HTR-8/SVneo (cell line): ENCODE data around the gene SPON1.
"Not testable (repeated sequence)": the region's sequence is repeated elsewhere in the genome, so short reads cannot be mapped to it uniquely, and the experiment has no call there.

ENCODE experiments used
- DNase-seq: peaks from one replicate; pipeline ENCODE4 v3.0.0; 2011; ENCODE audit warnings: low spot score, mixed read lengths; ENCODE audit not compliant: insufficient read length
- FAIRE-seq: peaks from 2 replicates; lab custom pipeline; 2011; peaks lifted over from hg19 to GRCh38; lab: Jason Lieb, UNC

Gene SPON1

DNA sequence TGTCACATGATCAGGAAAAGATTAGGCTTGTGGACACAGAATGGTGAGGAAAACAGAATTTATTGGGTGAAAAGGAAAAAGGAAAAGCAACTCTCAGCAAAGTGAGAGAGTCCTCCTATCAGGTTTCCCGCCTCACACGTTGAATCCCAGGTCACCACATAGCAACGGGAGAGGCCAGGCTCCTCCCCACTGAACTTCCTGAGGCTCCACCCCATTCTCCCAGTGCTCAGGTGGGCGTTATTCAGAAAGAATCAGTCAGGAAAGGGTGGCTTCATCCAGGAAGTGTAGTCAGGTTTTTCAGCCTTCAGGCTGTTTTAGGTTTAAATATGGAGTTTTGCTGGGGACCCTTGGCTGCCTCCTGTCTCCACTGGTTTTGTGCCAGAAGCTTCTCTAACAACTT, 66.9 kb downstream of the SPON1 start:
- DNase-seq (no peak), FAIRE-seq (no peak)

DNA sequence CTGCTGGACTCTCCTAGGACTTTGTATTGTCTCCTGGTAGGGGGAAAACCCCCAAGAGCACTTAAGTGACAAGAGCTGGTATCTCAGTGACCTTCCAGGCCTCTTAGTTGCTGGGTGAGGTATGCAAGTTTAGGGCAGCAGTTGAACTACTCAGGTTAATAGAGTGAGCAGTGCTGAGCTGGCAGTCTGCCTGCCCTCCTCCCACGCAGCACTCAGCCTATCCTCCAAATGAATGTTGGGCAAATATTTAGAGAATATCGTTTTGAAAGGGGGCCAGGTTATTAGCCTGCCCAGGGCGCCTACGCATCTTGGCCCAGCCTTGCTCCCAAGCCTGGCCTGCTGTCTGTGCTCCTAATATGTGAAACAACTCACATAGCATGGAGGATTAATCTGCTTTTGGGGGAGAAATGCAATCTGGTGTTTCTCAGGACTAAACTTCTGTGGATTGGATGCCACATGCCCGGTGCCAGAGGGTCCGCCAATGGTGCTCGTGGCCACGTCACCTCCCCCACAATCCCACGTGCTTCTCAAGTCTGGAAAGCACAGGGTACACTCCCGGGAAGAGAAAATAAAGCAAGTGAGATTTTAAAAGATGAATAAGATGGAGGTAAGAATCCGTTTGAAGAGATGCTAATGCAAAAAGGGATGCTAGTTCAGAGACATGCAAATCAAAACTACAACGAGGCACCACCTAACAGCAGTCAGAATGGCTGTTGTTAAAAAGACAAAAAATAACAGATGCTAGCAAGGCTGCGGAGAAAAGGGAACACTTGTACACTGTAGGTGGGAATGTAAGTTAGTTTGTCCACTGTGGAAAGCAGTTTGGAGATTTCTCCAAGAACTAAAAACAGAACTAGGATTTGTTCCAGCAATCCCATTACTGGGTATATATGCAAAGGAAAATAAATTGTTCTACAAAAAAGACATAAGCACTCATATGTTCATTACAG, 67.7 kb downstream of the SPON1 start:
- no peak for DNase-seq
- no peak for FAIRE-seq

DNA sequence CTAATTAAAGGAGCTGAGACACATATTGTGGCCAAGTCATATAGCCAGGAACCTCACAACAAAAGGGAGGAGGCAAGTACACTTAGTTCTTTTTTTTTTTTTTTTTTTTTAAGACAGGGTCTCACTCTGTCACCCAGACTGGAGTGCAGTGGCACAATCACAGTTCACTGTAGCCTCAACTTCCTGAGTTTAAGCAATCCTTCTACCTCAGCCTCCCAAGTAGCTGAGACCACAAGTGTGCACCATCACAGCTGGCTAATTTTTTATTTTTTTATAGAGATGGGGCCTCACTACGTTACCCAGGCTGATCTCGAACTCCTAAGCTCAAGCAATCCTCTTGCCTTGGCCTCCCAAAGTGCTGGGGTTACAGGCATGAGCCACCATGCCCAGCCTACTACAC, 73.0 kb downstream of the SPON1 start:
- not testable (repeated sequence) for FAIRE-seq, DNase-seq

DNA sequence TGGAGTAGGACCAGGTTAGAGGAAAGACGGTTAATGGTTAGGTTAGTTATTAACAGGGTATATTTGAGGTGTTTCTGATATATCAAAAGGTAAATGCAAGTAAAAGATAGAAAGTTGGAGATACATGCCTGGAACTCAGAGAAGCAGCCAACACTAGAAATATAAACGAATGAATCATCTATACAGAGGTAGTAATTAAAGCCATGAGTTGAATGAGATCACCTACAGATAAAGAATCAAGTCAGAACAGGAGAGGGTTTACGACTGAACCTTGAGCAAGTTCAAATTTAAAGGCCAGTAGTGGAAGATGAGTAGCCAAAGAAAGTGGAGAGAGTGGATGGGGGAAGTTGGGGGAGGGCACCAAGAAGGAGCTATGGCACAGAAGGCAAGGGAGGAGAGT, 73.9 kb downstream of the SPON1 start:
- FAIRE-seq (no peak), DNase-seq (no peak)

DNA sequence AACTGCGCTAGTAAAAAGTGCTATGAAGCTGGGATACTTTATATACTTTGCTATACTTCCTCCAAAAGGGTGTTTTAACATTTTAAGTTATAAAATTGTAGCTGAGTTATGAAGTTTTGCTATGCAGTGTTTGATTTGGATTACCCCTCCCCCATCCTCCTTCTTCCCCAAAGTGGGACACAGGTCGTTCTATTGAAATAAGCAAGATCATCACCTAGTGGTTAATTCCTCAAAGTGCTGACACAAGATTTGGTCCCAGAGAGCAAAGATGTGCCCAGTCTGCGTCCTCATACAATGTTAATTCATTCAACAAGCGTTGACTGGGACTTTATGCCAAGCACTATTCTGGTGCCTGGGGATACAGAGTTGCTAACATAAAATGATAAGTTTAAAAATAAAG, 78.5 kb downstream of the SPON1 start:
- no peak for DNase-seq
- FAIRE-seq: no peak

DNA sequence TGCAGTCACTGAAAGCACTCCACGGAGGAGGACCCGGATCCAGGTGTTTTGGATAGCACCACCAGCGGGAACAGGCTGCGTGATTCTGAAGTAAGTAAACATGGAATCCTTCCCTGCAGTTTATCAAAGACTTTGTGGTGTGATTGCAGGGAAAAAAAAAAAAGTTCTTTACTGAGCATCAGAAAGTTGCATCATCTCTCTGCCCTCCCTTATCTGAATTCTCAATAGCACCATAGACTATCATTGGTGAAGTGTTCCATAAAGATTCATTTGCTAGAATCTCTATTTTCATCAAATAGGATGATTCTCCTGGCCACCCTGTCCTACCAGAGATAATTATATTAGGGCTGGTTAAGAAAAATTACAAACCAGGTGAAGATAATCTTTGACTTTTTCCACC, 79.0 kb downstream of the SPON1 start:
- FAIRE-seq (no peak), DNase-seq (no peak)

DNA sequence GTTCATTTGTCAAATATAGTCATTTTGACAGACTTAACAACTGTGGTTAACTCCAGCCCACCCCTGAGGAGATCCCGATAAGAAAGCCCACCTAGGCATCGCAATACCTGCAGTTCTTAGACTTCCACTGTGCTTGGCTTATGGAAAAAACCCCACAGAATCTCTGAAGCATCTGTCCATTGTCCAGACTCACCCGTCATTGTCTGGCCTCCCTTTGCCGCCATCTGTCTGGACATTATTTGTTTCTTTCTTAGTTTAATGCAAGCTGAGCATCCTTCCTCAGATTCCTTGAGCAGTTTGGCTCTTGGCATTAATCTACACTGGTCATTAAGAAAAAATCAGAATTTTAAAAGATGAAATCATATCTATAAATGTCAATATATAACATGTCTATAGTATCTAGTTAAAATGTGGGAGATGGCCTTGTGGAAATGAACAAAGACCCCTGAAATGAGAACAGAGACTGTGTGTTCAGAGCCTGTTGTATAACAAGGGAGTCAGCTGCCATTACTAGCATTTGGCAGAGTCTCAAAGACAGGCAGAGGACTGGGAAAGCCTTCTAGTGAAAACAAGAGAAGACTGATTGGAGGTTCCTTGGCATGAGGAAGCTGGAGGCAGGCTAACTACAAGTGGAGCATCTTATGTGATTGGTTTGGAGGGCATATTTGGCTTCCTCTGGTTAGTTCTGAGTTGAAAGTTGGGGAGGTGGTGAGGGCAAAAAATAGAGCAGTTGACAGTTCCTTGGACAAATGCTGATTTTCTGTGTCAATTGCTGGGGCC, 80.4 kb downstream of the SPON1 start:
- DNase-seq (no peak), FAIRE-seq (no peak)

DNA sequence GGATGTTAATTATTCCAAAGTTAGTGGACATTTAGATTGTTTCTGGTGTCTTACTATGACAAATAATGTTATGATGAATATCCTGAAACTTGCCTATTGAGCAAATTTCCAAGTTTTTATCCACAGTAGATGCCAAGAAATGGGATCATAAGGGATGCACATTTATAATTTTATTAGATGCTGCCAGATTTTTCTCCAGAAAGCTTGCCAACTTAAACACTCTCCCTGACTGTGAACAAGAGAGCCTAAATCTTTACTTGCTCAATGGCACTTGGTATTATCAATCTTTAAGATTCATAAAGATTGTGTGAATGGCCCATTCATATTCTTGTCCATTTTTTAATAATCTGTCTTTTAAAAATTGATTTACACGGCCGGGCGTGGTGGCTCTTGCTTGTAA, 82.4 kb downstream of the SPON1 start:
- FAIRE-seq (no peak), DNase-seq (no peak)

DNA sequence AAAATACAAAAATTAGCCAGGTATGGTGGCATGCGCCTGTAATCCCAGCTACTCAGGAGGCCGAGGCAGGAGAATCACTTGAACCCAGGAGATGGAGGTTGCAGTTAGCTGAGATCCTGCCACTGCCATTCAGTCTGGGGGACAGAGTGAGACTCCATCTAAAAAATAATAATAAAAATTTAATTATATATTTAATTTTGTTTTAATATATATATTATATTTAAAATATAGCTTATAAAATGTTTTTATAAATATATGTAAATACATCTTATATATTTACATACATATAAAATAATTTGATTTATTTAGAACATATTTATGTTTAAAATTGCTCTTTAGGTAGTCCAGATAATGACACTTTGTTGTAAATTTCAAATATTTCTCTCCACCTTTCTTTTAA, 82.9 kb downstream of the SPON1 start:
- FAIRE-seq (no peak), DNase-seq (no peak)

DNA sequence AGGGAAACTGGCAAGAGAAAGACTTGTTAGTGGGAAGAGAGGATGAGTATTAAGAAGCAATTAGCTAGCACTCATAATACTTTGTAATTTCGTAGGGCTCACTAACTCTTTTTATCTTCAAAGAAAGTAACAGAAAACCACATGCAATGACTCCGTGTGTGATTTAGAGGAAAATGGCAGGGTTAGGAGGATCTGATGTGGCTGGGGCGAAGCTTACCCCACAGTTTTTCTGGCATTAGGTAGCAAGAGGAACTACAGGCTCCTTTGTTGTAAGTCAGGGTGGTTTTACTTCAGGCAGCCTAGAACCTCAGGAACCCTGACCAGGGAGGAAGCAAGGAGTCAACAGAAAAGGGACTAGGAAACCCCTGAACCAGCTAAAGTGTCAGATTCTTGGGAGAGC, 89.7 kb downstream of the SPON1 start:
- FAIRE-seq (no peak), DNase-seq (no peak)

DNA sequence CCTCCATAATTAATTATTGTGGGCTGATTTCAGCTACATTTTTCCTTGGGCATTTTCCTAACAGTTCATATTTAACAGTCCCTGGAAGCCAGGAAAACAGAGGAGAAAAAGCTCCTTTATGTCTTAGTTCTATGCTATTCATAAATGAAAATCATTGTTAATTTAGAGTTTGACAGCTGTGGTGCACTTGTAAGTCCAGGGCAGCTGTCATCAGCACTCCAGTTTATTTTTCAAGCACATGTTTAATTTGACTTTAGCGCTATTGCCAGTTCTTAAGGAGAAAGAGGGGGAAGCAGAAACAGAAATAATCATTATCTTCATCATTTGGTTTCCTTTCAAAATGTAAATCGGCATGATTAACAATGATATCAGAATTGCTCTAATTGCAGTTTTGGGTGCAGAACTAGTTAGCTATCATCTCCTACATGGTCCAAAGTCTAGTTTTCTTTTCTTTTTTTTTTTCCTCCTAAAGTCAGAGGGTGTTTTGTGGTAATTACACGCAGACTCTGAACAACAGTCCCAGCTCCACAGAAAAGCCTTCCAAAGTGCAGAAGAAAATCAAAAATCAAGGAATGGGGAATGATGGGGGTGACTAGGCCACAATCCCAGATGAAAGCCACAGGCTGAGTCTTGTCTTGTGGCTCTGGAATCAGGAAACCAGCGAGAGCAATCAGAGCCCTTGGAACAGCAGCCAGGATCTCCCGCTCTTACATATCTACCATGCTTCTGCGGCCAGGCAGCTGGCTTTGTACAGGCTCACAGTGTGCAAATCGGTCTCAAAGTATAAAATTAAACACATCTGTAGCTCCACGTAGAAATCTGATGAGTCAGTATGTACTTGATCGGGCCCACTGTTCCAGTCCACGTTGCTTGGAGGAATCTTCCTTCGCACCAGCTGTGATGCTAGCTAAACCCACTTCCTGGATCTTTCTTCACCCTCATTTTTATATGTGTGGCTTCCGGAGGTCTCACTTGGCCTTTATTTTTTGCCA, 91.9 kb downstream of the SPON1 start:
- FAIRE-seq (no peak), DNase-seq (no peak)

DNA sequence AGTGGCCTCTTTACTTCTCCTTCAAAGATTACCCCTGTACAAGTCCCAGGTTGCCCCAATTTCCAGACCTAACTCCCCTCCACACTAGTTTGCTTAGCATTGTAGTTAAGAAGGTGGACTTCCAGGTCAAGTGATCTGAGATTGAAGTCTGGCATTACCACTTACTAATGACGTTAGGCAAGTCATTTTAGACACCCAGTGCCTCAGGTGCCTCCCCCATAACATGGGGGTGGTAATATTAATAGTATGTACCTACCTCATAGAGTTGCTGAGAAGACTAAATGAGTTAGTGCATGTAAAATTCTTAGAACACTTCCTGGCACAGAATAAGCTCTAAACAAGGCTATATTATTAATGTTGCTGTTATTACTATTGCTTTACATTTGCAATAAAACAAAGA, 93.4 kb downstream of the SPON1 start:
- FAIRE-seq: no peak

DNA sequence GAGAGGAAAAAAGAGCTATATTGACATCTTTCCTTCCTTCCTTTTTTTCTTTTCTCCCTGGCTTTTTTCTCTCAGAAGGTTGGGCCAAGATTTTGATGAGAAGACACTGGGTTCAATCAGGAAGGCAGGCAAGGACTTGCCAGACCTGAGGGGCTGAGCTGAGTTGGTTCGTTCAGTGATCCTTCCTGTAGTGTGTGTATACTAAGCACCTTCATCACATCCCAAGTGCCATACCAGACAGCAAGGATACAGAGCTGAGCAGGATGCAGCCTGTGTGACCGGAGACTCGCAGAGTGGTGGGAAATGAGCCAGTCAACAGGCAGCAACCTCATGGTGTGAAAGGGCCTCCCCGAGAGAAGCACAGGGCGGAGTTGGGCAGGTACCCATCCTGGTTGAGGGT, 95.5 kb downstream of the SPON1 start:
- DNase-seq: no peak
- no peak for FAIRE-seq

More for the DNA sequence above, 93.4 kb downstream of the SPON1 start:
- no peak for DNase-seq

DNA sequence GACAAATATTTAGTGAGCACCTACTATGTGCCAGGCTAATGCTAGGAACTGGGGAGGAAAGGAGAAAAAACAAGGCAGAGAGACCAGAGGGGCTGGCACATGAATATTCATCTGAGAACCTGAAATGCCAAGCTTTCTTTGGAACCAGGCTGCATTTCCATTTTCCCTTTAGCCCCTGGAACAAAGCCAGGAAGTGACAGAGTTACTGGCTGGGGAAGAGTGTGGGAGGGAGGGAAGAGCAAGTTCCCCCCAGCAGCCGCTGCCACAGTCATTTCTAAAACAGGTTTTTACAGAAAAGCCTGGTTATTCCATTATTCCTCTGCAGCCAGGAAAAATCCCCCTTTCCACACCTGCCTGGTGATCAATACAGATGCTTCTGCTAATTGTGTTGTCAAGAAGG, 97.0 kb downstream of the SPON1 start:
- DNase-seq (no peak), FAIRE-seq (no peak)

DNA sequence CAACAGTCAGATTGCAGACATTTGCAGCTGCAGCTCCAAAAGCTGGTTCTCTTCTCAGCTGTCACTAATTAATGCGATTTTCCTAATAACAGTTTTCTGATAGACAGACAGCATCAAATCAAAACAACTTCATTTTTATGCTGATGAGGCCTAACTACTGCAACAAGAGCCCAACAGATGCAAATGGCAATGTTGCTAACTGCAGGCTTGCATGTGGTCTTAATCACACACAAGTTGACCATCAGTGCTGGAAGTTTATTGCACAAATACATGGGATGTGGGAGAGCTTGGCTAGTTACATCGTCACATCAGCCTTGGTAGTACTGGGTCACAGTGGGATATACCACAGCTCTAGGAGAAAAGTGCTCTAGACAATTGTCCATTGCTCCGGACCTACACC, 99.2 kb downstream of the SPON1 start:
- FAIRE-seq (no peak), DNase-seq (no peak)

DNA sequence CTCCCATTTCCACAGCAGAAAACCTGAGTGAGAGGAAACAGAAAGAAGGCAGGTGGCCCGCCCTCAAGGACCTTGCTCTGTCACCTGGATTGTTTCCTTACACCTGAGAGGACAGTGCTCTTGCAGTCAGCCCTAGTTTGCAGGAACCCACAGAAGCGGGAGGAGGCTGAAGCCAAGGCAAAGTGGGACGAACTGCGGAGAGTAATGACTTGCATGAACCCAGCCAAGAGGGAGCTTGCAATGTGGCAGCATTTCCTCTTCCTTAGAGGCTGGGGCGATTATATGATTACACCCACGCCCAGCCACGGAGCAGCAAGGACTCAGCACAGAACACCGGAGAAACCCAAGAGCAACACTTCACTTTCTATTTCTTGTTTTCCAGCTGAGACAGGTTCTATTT, 102.6 kb downstream of the SPON1 start:
- DNase-seq (no peak), FAIRE-seq (no peak)

DNA sequence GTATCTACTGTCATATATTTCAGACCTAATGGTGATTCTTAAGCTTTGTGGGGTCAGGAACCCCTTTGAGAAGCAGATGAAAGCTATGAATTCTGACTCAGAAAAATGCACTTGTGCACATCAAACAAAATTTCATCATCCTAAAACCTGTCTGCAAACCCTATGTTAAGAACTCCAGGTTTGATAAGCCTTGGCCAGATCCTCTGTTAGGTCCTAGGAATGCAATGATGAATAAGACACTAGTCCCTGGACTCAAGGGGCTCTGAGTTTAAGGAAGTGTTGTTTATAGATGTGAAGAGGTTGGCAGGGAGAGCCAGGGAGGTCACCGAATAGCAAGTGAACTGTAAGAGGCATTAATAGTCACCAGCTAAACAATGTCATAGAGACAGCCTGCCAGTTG, 103.2 kb downstream of the SPON1 start:
- no peak for DNase-seq
- FAIRE-seq: no peak

DNA sequence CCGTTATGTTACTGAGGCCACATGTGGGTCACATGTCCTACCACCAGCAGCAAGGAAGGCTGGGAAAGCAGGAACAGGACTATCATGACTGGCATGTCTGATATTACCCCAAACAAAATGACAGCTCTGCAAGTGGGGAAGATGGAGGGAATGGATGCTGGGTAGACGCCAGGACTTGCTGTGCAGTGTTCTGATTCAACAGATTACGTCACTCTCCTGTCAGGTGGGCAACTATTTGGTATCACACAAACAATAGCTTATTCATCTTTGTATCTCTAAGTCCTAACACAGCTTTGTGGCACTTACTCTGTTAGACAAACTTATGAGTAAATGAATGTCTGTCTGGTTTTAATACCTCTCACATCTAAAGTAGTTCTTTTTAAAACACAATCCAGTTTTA, 105.2 kb downstream of the SPON1 start:
- DNase-seq: no peak
- no peak for FAIRE-seq

DNA sequence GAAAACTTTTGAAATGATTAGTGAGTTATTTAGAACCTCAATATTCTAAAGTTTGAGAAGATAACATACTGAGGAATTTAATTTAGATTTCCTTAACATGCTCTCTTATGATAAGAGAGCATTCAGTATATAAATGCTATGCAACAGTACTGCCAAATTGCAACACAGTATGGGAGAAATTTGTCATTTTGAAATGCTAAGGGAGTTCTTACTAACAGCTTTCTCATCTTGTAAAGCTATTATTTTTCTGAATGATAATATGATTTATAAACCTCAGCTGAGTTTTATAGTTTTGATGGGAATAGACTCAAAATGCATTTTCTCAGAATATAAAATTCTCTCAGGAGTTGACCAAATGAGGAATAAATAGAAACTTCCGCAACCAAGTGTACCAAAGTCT, 108.4 kb downstream of the SPON1 start:
- DNase-seq (no peak), FAIRE-seq (no peak)

DNA sequence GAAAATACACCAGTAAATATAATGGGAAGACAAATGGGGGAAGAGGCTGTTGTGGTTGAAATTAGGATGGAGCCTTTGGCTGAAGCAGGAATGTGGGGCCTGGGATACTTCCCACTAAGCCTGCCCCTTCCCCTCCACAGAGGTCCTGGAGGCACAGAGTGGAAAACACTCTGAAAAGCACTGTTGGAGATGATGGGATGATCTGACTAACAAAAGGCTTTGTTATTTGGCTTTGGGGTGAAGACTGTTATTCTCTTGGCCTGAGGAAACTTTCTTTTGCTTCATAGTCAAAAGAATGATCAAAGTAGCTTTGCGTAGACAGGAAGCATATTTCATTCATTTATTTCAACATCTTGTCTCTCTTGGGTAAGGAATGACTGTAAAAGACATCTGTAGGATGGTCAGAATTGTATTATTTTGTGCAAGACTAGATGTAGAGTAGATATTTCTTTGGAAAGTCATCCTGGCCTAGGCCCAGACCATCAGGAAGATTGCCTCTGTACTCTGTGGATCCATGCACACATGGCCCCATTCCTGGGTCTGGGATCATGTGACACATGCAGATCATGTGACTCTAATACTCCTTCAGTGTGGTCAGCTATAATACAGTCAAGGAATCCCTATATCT, 111.4 kb downstream of the SPON1 start:
- FAIRE-seq: no peak

More for the DNA sequence above, 111.4 kb downstream of the SPON1 start:
- no peak for DNase-seq
